Kidney epithelial cell (primary cell): ENCODE data around the gene BAG5. TPM values are rescaled to one million over a fixed set of nuclear protein-coding genes. Genes with fewer than 3 reads are reported as not detected.
"Not testable (repeated sequence)": the region's sequence is repeated elsewhere in the genome, so short reads cannot be mapped to it uniquely, and the experiment has no call there.

ENCODE experiments used
- DNase-seq: peaks from one replicate; pipeline ENCODE4 v3.0.0-alpha.2; 2010; ENCODE audit warnings: low read depth
- H3K27me3 ChIP-seq: 2 replicates; pipeline ENCODE4 v1.6.0; 2011; ENCODE audit warnings: low read length; ENCODE audit not compliant: control insufficient read depth, insufficient read depth
- H3K36me3 ChIP-seq: 2 replicates; pipeline ENCODE4 v1.5.1; 2011; ENCODE audit warnings: low read length; ENCODE audit not compliant: control insufficient read depth, insufficient read depth
- H3K4me3 ChIP-seq: 2 replicates; pipeline ENCODE4 v1.5.1; 2011; ENCODE audit warnings: low read depth, mild to moderate bottlenecking, control low read depth, low read length
- total RNA-seq: library from RNA; depleted of rRNA; stranded (reverse); fragments of >200 nt; gene quantifications from 2 replicates; pipeline ENCODE4 v1.2.3, GENCODE V29; 2015
- TF ChIP-seq, protein P1 (sequence below): IDR thresholded peaks from 2 replicates; pipeline ENCODE4 v1.5.1; 2011; ENCODE audit warnings: mild to moderate bottlenecking, moderate library complexity, low read length, control low read depth, inconsistent platforms; ENCODE audit not compliant: insufficient read depth, poor library complexity, severe bottlenecking

Gene BAG5
- total RNA-seq, 1 donor from 2014 or later: 40.8 TPM

DNA sequence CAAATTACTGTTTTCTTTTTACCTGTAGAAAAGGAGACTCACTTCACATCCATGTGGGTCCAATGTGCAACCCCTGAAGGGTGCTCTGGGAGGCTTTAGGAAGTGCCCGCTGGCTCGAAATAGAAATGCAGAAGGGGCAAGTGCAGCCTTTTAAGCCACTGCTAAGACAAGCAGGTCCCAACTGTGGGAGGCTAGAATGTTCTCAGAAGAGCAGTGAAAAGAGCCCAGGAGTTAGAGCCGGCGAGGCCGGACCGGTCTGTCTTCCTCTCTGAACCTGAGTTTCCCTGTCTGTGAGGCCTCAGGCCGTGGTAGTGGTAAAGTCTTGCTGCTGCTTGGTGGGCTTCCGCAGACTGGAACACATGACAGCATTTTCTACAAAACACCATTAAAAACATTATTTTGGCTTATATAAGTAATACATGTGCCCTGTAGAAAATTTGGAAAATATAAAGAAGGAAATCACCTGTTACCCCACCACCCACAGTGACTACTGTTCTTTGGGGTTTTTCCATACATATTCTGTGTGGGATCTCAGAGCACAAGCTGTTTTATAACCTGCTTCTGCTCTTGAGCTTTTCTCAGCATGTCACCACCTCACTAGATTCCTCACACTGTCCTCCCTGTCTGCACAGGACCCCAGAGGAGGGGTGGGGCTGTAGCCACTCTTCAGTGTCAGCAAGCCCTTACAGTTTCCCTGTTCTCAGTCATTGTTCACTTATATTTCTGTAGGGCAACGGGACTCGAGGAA lies 45.9 kb downstream of the BAG5 start:
- H3K36me3 ChIP-seq: no peaks in the 10 kb centered on the region
- no peaks in the 10 kb centered on the region for H3K27me3 ChIP-seq
- TF ChIP-seq, protein P1, sequence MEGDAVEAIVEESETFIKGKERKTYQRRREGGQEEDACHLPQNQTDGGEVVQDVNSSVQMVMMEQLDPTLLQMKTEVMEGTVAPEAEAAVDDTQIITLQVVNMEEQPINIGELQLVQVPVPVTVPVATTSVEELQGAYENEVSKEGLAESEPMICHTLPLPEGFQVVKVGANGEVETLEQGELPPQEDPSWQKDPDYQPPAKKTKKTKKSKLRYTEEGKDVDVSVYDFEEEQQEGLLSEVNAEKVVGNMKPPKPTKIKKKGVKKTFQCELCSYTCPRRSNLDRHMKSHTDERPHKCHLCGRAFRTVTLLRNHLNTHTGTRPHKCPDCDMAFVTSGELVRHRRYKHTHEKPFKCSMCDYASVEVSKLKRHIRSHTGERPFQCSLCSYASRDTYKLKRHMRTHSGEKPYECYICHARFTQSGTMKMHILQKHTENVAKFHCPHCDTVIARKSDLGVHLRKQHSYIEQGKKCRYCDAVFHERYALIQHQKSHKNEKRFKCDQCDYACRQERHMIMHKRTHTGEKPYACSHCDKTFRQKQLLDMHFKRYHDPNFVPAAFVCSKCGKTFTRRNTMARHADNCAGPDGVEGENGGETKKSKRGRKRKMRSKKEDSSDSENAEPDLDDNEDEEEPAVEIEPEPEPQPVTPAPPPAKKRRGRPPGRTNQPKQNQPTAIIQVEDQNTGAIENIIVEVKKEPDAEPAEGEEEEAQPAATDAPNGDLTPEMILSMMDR: no peak
- no peak for DNase-seq
- no peak overlapping the region for H3K4me3 ChIP-seq

DNA sequence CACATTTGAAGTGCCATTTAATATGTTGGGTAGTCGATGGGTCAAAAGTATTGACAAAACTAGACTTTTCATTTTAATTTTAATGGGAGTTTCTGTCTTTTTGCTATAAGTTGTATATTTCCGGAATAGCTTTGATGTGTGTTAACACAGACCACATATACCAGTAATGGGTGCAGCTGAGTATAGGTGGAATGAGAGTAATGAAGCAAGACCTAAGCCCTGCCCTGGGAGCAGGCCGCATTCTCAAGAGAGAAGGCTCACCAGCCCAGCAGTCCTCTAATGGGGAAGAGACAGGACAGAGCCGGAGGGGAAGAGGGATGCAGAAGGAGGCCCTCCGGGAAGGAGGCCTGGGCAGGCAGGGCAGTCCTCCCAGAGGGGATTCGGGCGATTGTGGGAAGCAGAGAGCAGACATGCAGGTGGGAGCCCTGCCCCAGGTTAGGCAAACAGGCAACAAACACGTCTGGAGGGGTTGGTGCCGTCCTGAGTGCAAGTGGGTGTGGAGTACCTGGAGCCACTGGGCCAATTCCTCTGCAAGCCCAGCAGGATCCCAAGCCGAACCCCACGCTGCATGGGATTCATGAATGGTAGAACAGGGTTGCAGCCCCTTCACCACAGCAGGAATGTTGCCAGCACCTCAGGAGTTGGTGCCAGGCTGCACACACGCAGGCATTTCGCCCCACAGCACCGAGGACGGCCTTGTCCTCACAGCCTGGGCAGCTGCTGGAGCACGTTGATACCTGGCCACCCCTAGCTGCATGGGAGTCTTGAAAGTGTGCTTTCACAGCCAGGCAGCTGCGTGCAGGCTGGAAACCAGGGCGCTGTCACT lies 47.6 kb downstream of the BAG5 start:
- DNase-seq: no peak
- H3K36me3 ChIP-seq: no peaks in the 10 kb centered on the region
- TF ChIP-seq, protein P1: no peak
- no peaks in the 10 kb centered on the region for H3K27me3 ChIP-seq
- no peak overlapping the region for H3K4me3 ChIP-seq

DNA sequence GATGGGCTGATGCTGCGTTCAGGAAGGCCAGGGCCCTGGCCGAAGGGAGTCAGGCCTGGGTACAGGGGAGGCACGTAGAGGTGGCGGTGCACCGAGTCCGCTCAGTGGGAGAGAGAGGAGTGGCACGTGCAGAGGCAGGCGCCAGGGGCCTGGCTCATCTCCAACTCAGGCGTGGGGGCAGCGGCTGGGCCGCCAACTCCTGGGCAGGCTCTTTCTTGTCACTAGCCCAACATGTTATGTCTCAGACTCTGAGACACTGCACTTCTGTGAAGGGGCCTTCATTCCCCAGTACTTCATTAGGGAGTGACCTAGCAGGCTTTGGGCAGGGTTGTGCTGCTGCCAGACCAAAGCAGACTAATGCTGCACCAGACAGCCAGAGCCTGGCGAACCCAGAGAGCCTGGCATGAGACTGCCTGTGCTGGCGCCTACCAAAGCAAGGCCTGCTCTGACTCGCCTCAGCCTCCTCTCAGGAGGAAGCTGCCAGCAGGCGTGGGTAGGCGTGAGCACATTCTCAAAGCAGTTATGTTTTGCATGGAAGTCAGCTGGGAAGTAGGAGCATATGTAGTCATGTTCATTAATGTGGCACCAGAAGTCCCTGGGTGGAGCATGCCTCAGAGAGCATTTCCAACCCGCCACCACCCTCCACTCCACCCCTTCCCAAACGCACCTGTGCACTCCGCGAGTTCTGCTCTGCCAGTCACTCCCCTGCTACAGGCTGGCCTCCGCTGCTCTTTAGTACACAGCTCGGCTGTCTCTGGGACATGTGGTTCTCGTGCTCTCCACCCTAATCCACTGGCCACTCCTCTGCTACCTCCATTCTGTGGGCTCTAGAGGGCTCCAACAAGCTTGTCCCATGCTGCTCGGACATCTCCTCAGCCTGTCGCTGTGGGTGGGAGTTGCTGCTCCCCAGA lies 49.5 kb downstream of the BAG5 start:
- no peak overlapping the region for H3K4me3 ChIP-seq
- H3K27me3 ChIP-seq: no peaks in the 10 kb centered on the region
- no peaks in the 10 kb centered on the region for H3K36me3 ChIP-seq
- DNase-seq: no peak
- TF ChIP-seq, protein P1: no peak

DNA sequence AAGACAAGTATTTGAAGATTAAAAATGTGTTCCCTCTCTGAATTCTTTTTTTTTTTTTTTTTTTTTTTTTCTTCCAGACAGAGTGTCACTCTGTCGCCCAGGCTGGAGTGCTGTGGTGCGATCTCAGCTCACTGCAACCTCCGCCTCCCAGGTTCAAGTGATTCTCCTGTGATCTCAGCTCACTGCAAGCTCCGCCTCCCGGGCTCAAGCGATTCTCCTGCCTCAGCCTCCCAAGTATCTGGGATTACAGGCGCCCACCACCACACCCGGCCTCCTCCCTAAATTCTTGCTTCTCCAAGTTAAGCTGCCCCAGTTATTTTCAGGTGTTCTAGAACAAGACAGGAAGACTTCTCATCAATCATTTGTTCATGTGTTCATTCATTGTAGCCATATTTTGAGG lies 50.3 kb downstream of the BAG5 start:
- not testable (repeated sequence) for DNase-seq, H3K4me3 ChIP-seq, H3K27me3 ChIP-seq

DNA sequence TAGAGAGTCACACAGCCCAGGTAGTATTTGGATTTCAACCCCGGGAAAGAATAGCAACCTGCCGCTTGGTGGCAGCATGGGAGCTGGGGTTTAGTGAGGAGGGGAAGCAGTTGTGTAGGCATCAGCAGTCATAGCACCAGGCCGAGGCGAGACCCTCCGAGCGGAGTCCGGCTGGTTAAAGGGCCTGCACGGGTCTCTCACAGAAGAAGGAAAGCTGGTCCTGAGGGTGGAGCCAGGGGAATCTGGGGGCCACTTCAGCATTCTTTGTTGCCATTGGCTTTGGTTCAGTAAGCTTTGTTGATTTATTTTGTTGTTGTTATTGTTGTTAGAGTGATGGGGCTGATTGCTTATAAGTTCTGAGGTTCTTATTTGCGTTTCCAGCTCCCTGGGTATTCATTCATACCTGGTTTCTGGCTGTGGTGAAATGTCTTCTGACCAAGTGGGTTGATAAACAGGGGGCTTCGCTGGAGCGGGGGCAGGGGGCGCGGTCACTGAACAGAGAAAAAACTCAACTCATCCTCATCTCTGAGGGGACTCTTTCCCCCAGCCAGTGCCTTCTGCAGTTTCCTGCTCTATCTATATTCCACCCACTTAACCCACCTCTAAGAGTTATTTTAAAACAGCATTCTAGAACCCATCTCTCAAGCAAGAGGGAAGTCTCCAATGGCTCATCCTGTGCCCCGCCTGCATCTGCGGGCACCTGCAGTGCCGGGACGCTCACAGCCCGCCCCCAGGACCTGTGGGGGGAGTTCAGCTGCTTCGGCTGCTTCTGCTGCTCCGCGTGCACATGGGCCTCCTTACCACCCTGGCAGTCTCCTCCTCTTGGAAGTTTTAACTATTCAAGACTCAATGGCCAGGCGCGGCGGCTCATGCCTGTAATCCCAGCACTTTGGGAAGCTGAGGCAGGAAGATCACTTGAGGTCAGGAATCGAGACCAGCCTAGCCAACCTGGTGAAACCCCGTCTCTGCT lies 51.4 kb downstream of the BAG5 start:
- H3K36me3 ChIP-seq: no peaks in the 10 kb centered on the region
- H3K4me3 ChIP-seq: no peak overlapping the region
- DNase-seq: no peak
- TF ChIP-seq, protein P1: no peak
- H3K27me3 ChIP-seq: no peaks in the 10 kb centered on the region

More for the DNA sequence above, 50.3 kb downstream of the BAG5 start:
- not testable (repeated sequence) for H3K36me3 ChIP-seq
